ACHN (cell line): ENCODE measurements around the gene PTPRB.
A peak's percentile ranks its signal among the peaks of the same experiment; 100 is the strongest.

Source experiments
- DNase-seq: peaks from one replicate; pipeline ENCODE4 v3.0.0-alpha.2; 2015
- in situ Hi-C: cut with HindIII; loops from 2 replicates; pipeline ENCODE4 v1.10.0; 2017; ENCODE audit warnings: low sequenced_read_pairs, low pct_ligation_motif_present, low pct_unique_long_range_greater_than_20kb

The PTPRB gene

GRCh38 chr12:70637303-70638085 lies at the start of gene PTPRB:
Gene PTPRB (minus strand): TSS chr12:70637429. CDS start chr12:70637395, 34 bp downstream.
- DNase-seq = no peak
- in situ Hi-C loops = no loop called here

DNA sequence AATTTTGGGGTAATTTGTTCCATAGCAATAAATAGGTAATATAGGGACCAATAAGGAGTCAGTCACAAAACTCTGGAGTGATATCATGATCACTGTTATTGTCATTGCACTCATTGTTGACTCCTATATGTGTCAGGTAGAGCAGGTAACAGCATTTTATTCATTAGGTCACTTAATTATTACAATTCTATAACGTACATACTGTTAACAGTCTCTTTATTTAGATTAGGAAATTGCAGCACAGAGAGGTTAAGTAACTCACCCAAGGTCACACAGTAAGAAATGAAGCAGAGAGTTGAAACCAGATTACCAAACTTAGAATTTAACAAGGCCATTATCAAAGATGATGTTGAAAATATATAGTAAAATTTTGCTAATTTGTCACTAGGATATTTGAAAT lies 49.7 kb upstream of the PTPRB start:
- in situ Hi-C loops = no loop called here
- DNase-seq = no peak

DNA sequence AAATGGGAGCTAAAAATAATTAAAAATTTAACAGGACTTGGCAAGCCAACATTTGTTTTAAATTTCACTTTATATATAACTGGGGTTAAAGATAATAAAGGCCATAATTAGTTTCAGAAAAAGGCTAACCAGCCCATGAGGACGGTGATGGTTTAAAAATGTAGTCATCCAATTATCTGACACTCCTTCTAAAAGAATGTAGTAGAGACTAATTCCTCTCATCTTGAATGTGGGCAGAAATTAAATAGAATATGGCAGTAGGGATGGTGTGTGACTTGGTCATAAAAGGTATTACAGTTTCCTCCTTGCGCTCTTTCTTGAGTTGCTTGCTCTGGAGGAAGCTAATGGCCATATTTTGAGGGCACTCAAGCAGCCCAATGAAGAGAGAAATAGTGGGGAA lies 49.1 kb upstream of the PTPRB start:
- in situ Hi-C loops = no loop called here
- no peak for DNase-seq

DNA sequence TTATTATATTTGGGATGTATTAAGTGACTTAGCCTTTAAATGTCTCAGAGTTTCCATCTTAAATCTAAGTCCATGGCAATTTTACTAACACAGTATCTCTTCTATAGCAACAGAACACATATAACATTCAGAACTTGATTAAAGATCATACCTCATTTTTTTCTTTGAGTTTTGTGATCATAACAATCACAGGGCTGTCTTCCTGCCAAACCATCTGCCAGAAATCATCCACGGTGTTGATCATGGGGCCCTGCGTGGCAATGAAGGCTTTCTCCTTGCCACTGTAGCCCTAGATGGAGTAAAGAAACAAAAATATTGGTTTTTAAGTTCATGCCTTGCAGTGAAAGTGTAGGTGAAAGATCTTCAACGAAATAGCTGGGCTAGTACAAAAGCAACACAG lies 46.7 kb upstream of the PTPRB start:
- DNase-seq = no peak
- in situ Hi-C loops = no loop called here

DNA sequence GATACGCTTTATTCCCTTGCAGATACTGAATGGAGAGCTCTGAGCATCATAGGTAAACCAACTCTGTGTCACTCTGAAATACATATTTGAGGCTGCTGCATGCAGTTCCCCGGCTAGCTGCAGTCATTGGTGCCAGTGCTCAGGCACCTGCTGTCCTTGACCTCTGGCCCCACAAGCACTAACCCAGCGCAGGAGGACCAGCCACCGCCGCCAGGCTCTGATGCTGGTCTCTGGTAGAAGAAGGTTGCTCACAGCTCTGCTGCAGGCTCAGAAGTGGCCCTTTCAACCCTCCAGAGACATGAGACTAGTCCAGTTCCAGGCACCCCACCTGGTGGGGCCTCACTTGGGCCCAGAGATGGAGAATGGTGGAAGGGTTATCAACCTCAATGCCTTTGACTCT lies 34.5 kb upstream of the PTPRB start:
- in situ Hi-C loops = no loop called here
- DNase-seq = no peak

- in situ Hi-C loops = no loop called here
- DNase-seq = no peak
These were observed 33.7 kb upstream of the PTPRB start for GRCh38 chr12:70670948-70671347.

DNA sequence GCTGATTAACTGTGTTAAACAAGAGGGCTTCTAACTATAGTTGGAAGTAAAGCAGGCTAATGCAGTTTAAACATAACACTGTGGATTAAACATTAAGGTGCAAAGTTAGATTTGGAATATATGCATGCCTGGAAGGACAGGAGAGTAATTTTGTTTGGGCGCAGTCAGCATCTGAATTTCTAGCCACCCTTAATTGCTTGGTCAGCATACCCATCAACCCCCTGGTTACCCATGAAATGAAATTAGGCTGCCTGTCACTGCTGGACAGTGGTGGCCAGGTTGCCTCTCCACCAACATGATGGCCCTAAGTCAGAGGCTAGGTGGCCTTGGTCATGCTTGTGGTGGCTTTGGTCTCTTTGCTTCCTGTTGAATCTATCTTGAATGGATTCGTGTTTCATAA lies 30.0 kb upstream of the PTPRB start:
- DNase-seq = no peak
- in situ Hi-C loops = no loop called here

- DNase-seq = no peak
- in situ Hi-C loops = no loop called here
These were observed 29.1 kb upstream of the PTPRB start for GRCh38 chr12:70666364-70666763.

DNA sequence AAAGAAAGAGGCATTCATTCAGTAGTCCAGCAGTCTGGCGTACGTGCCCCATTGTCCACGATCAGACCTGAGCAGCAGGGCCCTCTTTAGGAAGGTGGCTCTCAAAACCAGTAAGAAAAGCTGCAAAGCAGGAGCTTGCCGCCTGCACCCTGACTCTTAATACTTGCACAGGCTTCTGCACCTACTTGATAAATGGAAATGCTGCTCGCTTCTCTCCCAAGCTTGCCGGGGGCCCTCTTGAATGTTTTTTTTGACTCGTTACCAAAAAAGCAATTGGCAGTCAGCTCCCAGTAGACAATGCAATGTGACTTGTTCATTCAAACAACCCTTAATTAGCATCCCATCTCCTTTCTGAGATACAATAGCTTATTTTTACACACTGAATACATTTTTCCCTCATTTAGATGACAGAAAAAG lies 27.2 kb upstream of the PTPRB start:
- no peak for DNase-seq
- in situ Hi-C loops = no loop called here

DNA sequence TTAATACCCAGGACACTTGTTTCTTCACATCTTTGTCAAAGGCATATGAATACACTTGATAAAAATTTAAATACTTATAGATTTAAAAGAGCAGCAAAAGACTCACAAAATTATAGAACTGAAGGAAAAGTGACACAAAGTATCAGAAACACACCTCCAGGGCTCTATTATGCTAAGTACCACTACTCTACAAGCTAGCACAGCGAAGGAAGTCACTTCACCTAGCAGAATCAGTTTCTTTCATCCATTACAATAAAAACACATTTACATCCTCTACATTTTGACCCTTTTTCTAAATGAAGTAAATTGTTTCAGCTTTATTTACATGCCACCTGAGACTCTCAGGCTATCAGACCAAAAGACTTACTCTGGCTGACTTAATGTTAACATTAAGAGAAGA lies 26.6 kb upstream of the PTPRB start:
- no peak for DNase-seq
- in situ Hi-C loops = no loop called here

DNA sequence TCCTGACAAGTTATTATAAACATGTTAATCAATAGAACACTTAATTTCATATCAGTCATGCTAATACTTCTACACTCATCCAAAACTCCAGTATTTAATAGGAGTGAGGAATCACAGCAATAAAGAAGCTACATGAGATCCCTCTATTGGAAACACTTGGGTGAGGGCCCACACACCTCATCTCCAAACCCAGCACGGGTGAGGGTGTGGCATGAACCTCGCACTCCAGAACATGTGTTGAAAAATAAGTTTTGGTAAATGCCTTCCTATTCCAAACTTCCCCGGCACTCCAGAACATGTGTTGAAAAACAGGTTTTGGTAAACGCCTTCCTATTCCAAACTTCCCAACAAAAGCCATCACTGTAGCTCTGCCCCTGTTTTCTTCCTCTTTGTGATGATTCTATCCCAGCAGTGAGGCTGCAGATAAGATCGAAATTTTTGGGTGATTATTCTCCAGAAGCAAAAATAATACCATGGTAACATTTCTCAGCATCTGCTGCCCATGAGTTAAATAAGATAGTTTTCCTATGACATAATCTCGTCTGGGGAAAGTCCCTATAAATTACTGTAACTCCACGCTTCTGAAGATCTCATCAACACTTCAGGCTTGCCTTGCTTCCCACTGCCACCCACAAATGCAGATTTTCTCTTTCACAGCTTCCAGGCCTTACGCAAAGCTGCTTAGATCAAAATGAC lies 24.4 kb upstream of the PTPRB start:
- in situ Hi-C loops = no loop called here
- peak; percentile 25 for DNase-seq

DNA sequence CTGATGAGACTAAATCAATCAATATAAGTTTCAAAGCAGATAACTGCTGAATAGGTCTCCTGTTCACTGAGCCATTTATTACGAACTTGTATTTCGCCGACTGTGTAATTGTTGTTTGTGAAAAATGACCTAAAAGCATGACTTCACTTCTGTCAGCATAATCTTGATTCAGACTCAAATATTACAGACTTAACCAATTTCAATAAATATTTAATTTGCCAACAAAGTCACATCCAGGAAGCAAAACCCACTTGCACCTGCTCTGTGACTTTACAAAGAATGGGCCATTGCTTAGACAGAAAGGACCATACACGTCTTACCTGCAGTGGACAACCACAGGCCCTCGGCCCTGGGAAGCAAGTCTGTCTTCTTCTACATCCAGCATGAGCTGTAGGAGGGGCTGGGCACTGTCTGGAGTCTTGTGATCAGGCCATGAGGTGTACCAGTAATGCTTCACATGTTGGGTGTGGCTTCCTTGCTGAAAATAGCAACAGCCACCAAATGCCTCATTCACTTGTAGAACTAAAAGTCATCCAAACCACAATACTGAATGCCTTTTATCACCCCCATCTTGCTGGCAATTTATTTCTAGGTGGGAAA lies 23.5 kb upstream of the PTPRB start:
- in situ Hi-C loops = no loop called here
- DNase-seq = peak; percentile 30

DNA sequence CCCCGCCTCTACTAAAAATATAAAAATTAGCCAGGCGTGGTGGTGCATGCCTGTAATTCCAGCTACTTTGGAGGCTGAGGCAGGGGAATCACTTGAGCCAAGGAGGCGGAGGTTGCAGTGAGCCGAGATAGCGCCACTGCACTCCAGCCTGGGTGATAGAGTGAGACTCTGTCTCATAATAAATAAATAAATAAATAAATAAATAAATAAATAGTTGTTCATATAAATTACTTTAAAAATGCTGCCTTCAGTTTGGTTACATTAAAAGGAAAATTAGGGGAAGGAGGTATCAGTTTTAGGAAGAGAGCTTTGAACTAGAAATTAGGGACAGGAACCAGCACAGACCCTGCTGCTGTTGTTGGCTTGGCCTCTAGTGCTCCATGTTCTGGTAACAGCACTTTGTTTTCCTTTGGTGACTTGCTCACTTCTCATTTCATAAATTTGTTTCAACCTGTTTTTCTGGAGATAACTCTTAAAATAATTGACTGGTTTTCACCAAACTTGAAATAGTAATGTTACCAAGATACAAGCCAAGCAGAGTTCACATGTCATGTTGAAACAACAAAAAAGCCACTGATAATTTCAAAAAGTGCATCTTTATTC lies 22.9 kb upstream of the PTPRB start:
- in situ Hi-C loops = no loop called here
- no peak for DNase-seq

- DNase-seq = no peak
- in situ Hi-C loops = no loop called here
These were observed 21.9 kb upstream of the PTPRB start for GRCh38 chr12:70659077-70659606.

DNA sequence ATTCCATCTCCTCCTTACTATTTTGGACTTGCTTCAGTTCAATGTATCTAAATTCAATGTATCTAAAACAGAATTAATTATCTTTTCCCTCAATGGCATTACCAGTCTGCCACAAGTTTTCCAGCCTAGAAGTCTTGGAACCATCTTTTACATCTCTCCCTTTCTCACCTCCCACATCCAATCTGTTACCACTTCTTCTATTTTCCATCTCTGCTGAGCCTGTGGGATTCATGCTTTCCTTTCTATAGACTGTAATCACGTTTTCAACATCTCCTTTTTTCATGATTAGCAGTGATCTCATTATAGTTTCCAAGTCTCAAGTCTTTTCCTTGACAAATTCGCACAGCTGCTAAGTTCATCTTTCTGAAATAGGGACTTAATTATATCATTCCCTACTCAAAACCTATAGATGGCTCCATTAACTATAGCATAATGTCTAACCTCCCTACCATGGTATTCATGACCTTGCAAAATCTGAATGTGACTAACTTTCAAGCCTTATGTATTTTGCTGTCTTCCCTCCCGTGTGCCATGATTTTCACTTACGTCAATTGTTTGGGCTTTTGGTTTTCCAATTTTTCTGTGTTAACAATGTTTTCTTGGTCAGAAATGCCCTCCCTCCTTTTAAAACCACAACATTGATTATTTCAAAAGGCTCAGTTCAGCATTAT lies 20.5 kb upstream of the PTPRB start:
- in situ Hi-C loops = no loop called here
- DNase-seq = no peak

DNA sequence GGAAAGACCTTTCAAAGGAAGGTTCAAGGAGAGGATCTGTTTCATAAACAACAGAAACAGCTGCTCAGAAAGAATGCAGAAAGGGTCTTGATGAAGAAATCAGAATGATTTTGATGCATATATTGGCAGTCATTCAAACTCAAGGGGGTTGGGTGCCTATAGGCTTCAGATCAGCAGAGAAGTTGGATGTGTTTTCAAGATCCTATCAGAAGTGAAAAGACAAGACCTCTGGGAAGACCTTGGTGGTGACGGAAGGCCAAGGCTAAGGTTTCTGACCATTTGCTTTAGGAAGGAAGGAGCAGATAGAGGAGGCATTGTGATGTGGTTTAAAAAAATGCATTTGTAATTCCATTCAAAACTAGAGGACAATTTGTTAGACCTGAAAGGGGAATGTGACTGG lies 15.2 kb upstream of the PTPRB start:
- no peak for DNase-seq
- in situ Hi-C loops = no loop called here

GRCh38 chr12:70648831-70649230 lies 11.6 kb upstream of the PTPRB start:
- in situ Hi-C loops = no loop called here
- no peak for DNase-seq

DNA sequence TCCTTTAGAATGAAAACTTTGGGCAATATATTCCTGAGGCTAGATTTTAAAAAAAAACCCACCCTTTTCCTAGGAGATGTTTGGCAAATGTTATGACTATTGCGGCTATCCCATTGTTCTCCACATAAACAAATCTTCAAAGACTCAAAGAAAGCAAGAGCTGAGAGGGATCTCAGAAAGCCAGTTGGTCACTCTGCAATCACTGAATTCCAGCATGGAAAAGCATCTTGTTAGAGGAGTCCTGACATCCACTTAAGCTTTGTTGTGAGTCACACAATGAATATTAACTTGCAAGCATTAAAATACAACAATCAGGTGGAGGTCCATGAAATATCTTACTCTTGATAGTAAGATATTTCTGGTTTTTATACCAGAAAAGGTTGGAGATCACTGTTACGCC lies 11.0 kb upstream of the PTPRB start:
- in situ Hi-C loops = no loop called here
- no peak for DNase-seq

DNA sequence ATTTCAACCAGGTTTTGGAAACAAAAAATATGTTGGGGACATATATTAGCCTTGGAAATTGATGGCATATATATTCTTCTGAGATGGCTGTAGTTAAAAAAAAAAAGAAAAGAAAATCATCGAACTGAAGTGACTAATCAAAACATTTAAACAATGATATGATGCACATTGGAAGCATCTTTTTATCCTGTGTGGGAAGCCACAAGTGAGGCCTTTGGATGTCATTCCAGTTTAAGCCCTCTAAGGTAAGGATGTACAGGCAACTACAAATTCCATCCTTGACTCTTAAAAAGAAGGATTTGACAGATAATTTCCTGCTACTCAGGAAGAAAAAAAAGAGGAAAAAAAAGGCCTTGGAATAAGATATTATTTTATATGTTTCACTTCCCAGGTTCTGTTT lies 9.6 kb upstream of the PTPRB start:
- peak; percentile 22 for DNase-seq
- in situ Hi-C loops = no loop called here
